UCSD-AML1 (cell line): ENCODE results near the gene EHHADH.
"Not testable (repeated sequence)": the region's sequence is repeated elsewhere in the genome, so short reads cannot be mapped to it uniquely, and the experiment has no call there.

Source experiments
- DNase-seq: peaks from one replicate; lab custom pipeline; 2025; ENCODE audit not compliant: unreplicated experiment; lab: John Stamatoyannopoulos, UW

EHHADH gene

GRCh38 chr3:185253133-185253532 is 716 bp downstream of the EHHADH start:
- DNase-seq, result not testable (repeated sequence)

DNA sequence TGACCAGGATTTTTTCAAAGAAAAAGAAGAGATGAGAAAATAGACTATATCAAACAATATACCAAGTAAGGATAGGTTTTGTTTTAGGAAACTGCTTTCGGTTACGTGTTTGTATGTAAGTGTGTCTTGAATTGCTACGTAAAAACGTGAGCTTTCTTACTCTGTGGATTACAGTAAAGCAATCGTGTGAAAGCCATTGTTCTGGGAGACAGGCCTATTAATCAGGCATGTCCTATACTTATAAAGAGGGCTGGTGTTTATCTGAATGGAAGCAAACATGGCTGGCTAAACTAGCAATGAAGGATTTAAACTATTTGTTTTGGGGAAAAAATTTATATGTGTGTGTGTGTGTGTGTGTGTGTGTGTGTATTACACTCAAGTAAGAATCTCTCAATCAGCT is 2.6 kb downstream of the EHHADH start:
- no peak for DNase-seq

GRCh38 chr3:185250653-185251052 is 3.2 kb downstream of the EHHADH start:
- no peak for DNase-seq

- DNase-seq, result no peak
These were observed 3.6 kb downstream of the EHHADH start for GRCh38 chr3:185250247-185250646.

GRCh38 chr3:185242642-185243041 is 11.2 kb downstream of the EHHADH start:
- DNase-seq, result no peak

DNA sequence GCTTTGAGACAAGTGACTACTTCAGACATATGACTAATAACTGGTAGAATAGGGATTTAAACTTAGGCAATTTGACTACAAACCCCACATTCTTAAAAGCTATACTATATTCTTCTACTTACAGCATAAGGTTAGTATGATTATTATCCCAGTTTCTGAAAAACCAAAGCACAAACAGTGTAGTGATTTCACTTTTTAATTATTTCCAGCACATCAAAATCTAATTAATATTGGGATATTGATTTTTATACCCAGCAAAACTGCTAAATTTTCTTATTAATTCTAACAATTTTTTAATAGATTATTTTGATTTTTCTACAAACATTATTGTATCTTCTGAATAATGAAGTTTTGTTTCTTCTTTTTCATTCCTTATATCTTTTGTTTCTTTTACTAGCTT is 16.9 kb downstream of the EHHADH start:
- DNase-seq, result no peak

DNA sequence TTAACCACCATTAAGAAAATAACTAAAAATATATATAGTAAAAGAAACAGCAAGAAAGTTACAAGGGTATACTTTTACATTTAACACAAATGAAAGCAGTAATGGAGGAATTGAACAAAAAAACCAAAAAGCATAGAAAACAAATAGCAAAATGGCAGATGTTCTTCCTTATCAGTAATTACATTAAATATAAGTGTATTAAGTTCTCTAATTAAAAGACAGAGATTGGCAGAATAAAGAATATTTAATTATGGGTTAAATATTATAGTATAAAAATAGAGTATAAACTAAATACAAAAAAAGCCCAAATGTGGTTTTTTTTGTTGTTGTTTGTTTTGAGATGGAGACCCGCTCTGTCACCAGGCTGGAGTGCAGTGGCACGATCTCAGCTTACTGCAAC is 20.5 kb downstream of the EHHADH start:
- DNase-seq, result no peak

DNA sequence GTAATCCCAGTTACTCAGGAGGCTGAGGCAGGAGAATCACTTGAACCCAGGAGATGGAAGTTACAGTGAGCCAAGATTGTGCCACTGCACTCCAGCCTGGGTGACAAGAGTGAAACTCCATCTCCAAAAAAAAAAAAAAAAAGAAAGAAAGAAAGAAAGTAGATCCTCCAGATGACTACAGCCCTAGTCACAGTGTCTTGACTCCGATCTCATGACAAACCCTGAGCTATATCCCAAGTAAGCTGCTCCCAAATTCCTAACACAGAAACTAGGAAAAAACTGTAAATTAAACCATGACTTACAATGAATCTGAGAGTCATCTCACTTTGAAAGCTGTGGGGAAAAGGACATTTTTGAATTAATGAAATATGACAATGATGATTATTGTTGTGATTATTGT is 27.3 kb downstream of the EHHADH start:
- DNase-seq, result not testable (repeated sequence)

GRCh38 chr3:185225523-185225922 is 28.3 kb downstream of the EHHADH start:
- no peak for DNase-seq

DNA sequence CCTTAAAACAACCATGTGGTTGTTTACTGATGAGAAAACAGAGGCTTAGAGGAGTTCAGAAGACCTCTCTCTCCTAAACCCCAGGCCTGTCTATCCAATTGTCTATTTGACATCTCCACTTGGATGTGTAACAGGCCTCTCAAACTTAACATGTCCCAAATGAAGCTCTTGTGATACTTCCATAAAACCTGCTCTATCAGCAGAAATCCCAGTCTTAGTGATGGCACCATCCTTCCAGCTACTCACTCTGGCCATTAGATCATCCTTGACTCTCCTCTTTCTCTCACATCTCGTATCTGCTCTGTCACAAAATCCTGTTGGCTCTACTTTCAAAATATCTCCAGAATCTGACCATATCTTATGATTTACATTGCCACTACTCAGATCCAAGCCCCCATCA is 28.8 kb downstream of the EHHADH start:
- DNase-seq, result no peak

DNA sequence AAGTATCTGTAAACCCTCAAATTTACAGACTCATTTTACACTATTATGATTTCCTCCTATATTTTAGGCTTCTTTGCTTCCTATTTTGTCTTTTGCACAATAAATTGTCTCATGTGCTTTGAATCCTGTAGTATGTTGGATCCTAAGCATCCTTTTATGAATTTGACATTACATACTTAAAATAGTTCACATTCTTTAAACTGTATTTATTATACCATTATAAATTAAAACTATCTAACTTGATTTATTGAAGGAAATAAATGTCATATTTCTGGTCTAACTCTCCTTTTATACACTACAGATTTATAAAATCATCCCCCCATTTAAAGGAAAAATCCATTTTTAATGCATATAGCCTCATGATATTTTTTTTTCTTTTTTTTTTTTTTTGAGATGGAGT is 32.6 kb downstream of the EHHADH start:
- DNase-seq, result no peak

DNA sequence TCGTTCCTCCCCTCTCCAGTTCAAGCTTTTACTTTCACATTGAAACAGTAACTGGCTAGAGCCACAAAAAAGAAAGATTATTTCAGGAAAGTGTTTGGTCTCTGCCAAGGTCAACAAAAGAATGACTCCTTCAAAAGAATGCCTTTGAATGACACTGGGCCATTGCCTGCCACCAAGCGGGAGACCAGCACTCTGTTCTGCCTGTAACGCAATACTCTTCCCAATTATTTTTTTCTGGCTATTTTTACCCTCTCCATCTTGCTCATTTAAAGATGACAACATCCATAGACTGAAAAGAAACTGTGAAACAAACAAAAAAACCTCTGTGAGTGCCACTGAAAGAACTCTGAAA is 37.3 kb downstream of the EHHADH start:
- DNase-seq, result no peak

DNA sequence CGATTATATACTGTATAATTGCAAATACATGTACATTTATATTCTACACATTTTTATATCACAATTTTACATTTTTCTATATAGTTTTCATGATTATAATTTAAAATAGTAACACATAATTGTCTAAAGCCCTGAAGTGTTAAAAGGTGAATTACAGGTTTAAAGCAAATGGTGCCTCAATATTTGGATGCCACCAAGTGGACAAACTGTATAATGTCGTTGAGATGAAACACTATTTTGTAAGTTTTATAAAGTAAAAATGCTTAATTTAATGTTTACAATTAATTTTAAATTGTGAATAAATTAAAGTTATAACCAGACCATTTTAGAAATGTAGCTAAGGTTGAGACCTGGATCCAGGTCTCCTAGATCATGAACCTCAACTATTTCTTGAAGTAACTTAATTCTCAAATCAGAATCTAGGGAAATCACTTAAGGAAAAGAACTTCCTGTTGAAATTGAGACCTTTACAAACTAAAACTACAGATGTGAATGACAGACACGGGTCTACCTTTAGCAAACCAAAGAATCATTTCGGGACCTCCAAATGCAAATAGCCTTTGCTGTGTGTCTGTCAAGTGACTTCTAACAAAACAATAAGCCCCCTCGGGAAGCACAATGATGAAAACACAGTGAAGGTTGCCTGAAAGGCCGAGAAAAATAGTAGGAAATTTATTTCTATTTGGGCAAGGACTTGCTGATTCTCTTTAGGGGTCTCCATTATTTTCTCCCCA is 37.8 kb downstream of the EHHADH start:
- no peak for DNase-seq

DNA sequence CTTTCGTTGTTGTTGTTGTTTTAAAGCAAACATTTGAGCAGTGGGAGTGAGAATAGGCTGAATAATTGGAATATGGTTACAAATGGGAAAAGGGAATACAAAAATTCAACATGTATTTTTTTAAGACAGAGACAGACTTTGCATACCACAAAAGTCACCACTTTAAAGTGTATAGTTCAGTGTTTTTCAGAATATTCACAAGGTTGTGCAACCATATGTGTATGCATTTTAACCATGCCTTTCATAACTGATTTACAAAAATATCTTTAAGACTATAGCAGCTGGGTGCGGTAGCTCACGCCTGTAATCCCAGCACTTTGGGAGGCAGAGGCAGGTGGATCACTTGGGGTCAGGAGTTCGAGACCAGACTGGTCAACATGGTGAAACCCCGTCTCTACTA is 41.3 kb downstream of the EHHADH start:
- no peak for DNase-seq

- no peak for DNase-seq
These were observed 41.8 kb downstream of the EHHADH start for GRCh38 chr3:185212086-185212485.

- DNase-seq, result no peak
These were observed 43.2 kb downstream of the EHHADH start for GRCh38 chr3:185210621-185211142.

DNA sequence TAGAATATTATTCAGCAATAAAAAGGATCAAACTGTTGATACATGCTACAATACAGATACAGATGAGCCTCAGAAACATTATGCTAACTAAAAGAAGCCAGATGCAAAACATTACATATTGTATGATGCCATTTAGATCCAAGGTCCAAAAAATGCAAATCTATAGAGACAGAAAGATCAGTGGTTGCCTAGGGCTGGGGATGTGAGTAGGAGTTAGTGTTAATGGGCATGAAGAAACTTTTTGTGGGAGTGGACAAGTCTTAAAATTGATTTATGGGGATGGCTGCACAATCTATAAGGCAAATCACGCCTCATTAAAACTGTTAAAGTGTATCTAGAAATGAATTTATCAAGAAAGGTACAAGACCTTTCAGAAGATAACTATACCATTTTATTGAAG is 45.0 kb downstream of the EHHADH start:
- DNase-seq, result no peak

- no peak for DNase-seq
These were observed 45.7 kb downstream of the EHHADH start for GRCh38 chr3:185207931-185208746.

DNA sequence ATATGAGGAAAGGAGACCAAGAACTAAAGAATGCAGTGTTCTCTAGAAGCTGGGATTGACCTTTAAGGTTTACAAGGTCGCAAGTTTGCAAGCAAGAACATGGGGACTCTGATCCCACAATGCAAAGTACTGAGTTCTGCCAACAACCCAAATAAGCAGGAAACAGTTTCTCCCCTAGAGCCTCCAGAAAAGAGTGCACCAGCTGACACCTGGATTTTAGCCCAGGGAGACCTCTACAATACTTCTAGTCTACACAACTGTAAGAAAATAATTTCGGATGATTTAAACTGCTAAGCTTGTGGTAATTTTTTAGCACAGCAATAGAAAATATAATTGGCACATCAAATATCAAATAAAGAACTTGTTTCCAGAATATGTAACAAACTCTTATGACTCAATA is 46.4 kb downstream of the EHHADH start:
- no peak for DNase-seq

- DNase-seq, result no peak
These were observed 48.0 kb downstream of the EHHADH start for GRCh38 chr3:185205865-185206264.

GRCh38 chr3:185204894-185205293 is 49.0 kb downstream of the EHHADH start:
- no peak for DNase-seq

DNA sequence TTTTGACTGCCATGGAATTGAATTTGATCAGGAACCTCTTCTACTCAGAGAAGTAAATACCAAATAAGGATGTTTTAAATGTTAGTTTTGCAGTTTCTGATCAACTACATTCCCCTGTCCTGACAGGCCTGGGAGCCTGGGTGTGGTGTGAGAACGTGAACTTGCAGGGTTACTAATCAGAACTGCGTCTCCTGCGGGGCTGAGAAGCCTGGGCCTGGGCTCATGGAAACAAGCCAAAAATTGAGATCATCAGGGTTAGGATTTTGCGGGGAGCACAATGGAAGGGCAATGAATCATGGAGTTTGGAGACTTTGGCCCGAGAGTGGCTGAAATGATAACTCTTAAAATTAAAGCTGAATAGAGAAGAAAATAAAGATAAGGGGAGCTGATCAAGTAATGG is 53.2 kb downstream of the EHHADH start:
- no peak for DNase-seq
